Right lobe of liver (tissue), 4 donors: ENCODE results near the gene DMKN.

Source experiments
- CTCF ChIP-seq, 4 donors: fragments of 200-600 bp in 3 of 4; fragments of 450-650 bp in 1 of 4; IDR thresholded peaks; one replicate each; pipeline versions ENCODE4 v1.5.1 to v1.8.0; 2016 to 2022; ENCODE audit warnings: antibody characterized with exemption in 4 of 4, mild to moderate bottlenecking in 2 of 4
- POLR2A ChIP-seq: fragments of 450-650 bp; IDR thresholded peaks from one replicate; pipeline ENCODE4 v1.6.1; 2017; ENCODE audit warnings: antibody characterized with exemption, mild to moderate bottlenecking
- donor health status: DM: no; HTN: no; CAD: no.
- donor health status: DM: no; HTN: no; CAD: no.
- donor health status: DM: no; HTN: yes; CAD: no.

DNA sequence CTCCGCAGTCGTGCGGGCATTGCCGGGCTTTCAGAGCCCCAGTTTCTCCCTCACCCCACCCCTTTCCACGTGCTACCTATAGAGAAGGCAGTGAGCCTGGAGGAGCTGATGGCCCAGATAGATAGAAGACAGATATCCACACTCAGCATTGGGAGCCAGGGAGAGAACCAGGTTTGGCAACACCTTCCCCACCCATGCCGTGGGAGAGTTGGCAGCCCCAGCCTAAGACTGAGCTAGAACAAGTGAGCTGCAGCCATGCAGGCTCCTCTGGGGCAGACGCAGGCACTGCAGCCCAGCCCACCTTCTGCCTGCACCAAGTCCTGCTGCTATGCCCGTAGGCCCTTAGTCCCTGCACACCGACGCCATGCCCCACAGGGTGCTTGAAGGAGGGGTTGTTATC is 12.8 kb downstream of the DMKN start:
- no peak for TF ChIP-seq POLR2A
- no peak for TF ChIP-seq CTCF (IDR thresholded peaks at IDR 0.05)
